Fibroblast of skin of right quadriceps (primary cell): ENCODE results near the gene FBXW12.

Experiments used
- DNase-seq: peaks from one replicate; pipeline ENCODE4 v3.0.0-alpha.2; 2013

Gene FBXW12

DNA sequence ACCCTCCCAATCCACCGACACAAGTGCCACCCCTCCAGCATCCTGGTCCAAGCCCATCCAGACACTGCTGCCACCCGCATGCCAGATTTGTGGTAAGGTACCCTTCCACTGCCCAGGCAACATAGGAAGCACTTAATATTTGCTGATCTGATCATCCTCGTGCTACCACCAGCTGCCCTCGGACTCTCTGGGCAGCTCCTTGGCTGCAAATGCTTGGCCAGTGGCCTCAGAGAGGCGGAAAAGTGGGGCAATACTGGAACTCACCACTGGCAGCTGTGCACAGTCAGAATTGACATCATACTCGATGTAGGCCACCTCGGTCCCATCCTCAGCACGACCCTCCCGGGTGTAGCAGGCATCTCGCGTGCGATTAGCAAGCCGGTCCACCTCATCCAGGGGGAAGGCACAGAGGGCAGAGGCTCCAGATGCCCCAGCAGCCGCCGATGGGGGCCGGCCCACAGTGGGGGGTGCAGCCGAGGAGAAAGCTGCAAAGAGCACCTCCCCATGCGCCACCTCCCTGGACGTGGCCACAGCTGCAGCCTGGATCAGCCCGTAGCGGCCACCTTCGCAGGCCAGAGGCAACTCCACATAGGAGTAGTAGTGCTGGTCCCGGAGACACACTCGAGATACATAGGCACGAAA, 51.3 kb downstream of the FBXW12 start:
- DNase-seq = no peak

DNA sequence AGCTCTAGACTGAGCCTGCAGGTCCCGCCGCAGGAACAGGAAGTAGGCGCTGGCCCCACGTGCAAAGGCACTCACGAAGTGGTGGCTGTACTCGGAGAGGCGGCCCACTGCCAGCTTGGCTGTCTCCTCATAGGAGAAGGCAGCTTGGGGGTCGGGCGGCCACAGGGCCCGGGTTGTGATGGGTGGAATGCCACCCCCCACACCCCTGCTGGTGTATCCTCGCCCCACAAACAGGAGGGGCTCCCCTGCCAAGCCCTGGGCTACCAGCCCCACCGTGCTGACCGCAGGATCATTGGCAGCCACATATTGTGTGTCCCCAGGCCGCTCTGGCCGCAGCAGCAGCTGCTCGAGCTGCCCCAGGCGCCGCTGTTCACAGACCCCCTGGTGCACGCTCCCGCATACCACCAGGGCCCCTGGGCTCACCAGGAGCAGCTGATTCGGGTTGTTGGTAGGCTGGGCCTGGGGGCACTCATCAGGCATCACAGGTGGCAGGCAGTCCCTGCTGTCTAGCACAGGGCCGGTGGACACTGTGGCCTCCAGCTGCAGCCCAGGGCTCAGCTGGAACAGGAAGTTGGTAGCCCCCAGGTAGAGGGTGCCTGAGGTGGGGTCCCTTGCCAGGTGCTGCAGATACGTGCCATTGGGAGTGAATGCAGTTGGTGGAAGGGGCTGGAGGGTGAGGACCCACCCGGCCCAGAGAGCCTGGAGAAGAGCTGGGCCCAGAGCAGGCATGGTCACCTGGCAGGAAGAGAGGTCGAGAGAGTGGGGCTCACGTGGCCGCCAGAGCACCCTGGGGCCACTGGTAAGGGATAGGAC, 52.1 kb downstream of the FBXW12 start:
- no peak for DNase-seq

DNA sequence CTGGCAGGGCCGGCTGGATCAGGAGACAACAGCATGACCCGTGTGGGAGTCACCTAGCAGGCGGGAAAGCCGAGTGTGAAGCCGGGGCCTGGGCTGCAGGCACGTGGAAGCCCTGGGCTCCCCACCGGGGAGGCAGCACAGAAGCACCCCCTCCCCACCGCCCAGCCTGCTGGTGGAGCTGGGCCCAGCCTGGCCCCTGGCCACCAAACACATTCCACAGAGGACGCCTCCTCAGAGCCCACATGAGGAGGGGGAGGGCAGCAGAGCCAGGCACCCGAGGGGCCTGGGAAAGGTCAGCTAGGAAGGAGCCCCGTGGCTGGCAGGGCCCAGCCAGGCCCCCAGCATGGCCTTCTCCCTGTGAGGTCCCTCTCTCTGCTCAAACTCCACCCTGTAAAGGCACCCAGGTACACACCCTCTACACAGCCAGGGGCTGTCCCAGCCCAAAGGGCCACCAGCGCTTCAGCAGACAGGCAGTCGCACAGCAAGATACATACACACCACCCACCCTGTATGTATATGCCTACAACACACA, 53.3 kb downstream of the FBXW12 start:
- no peak for DNase-seq

DNA sequence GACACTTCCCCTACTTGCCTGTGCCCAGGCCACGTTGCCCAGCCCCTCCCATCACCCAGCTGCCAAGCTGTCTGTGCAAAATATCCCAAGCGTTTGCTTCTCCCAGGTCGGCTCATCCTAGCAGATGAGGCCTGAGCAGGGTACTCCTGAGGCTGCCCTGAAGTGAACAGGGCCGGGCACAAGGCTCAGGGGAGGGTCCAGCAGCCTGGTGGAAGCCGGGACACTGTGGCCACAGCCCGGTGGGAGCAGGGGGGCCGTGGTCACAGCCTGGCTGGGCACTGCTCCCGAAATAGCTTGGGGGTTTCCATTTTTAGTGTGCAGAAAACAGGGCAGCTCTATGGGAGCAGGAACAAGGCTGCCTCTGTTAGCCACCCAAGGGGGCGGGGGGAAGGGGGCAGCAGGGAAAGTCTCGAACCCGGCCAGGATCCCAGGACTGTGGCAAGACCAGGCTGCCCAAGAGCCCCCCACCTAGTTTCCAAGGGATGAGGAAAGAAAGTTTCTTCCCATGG, 54.4 kb downstream of the FBXW12 start:
- DNase-seq = no peak

DNA sequence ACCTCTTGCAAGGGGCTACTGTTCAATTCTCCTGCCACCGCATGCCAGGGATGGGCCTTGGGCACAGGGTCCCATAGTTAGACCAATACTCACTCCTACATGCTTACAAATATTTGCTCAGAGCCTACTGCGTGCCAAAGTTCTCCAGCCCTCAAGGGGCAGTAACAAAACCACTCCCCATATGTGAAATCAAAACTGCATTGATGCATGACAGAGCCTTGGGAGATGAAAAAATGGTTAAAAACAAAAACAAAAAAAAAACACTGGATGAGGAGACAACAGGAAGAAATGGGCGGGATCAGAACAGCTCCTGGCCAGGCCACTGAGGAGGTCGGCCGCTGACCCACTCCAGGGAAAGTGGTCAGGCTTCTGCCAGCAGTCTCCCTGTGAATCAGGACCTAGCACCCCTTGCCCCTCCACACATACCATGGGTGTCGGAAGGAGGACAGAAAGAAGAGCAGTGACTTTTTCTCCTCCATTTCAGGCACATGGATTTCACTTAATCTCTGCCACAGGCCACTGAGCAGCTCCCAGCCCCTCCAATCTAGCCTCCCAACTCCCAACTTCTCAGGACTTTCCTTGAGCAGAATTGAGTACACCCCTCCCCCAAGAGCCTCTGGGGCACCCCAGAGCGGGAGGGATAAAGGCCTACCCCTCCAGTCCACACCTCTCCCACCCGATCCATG, 55.1 kb downstream of the FBXW12 start:
- DNase-seq = no peak

DNA sequence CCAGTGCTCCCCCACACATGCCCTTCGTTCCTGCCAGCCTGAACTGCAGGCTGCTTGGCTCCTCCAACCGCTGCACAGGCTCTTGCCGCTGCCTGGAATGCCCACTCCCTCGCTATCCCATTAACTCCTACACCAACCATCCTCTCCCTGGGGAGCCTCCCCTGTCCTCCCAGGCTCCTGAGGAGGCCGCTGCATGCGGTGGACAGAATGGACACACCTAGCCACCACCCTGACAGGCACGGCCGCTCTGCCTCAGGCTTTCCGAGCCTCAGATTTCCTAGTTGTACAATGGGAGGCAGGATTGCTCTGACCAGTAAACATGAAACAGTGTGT, 55.6 kb downstream of the FBXW12 start:
- no peak for DNase-seq

DNA sequence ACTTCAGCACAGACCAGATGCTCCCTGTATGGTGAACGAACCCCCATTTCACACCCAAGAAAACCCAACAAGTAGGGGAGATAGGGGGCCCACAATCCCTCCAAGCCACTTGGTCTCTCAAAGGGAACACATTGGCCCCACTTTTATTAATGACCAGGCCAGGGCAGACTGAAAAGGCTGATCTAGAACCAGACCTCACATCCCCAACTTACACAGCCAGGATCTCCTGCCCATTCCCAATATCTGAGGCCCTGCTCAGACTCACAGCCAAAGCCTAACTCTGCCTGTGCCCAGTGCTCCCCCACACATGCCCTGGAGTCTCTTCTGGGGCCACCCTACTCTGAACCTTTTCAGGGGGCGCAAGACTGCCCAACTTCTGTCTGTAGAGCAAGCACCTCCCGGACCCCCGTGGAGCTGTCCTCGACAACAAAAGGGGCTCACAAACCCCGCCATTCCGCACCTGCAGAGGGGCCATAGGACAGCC, 56.1 kb downstream of the FBXW12 start:
- DNase-seq = no peak

DNA sequence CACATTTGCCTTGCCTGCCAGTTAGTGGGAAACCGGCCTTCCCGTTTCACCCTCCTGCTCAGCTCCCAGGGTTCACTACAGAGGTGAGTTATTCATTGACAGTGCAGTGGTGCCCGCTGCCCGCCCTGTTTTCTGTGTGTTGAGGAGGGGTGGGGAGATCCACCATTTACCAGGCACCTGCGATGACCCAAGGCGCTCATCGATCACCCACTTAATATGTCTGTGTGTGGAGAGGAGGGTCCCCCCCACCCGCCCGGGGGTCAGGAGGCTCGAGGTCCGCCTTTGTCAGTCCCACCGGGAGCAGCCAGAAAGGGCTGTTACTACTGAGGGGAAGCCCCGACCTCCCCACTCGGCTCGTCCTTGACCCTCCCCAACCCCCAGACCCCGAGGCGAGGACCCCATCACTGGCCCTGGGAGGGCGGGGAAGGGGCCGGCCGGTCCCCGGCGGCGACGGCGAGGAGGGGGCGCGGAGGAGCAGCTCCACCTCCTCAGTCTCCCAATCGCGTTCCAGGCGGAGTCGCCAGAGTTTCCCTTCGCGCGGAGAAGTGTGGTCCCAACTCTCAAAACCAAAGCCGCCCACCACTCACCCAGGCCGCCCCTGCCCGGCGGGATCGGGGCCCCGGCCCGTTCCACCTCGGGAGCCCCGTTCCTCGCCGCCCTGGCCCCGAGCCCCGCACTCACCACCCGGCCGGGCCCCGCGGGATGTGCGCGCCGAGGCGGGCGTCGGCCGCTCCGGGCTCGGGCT, 56.7 kb downstream of the FBXW12 start:
- DNase-seq = peak; percentile 36

DNA sequence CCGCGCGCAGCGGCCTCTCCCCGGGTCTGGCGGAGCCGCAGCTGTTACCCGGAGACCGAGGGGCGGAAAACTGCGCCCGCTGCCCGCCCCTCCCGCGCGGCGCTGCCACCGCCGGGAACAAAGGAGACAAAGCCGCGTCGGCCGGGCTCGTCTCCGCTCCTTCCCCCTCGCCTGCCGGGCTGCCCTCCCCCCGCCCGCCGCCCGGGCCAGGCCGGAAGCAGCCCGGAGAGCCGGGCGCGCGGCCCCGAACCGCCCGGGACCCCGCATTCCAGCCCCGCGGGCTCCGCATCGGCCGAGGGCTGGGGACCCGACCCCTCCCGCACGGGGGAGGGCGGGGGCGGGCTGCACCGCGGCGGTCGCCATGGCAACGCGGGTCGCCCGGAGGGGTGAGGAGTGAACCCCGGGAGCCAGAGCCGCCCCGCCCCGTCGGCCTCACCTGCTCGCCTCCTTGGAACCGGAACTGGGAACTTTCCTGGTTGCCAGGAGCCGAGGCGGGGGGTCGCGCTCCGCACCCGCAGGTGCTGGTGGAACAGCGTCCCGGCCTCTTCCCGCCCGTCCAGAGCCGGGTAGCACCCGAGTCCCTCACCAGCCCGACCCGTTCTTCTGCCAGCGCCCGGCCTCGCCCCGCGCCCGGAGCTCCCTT, 57.4 kb downstream of the FBXW12 start:
- DNase-seq = peak; percentile 42

DNA sequence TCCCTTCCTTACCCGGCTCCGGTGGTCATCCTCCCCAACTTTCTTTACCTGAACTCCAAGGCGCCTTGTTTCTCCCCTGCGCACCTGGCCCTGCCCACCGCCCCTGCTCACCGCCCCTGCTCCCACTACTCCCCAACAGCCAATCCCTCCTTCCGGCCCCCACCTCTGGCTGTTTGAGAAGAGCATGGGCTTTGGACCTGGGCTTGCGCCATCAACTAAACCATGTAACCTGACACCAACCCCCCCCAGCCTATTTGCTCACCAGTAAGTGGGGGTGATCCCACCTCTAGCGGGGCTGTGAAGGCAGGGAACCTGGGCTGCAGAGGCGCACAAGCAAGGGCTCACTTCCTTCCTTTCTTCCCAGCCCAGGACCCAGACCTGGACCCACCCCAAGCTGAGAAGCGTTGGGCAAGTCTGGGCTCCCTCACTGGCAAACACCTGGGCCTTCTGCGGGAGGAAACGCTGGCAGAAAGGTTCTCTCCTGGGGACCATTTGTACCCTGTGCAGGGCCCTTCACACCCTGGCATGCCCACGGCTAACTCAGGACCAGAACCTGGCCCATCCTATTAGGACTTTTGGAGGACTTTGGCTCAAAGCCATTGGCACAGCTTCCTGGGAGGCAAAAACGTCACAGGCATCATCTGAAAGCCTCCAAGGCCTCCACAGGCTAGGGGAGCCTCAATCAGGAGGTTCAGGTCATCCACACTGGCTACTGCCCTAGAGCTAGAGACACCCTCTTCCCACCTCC, 58.1 kb downstream of the FBXW12 start, which contains the start of gene PLXNB1:
Gene PLXNB1 (minus strand): TSS at position 127 of the 748 bp plus-strand sequence. CDS start 5,475 bp downstream, outside the sequence.
- peak; percentile 65 for DNase-seq

DNA sequence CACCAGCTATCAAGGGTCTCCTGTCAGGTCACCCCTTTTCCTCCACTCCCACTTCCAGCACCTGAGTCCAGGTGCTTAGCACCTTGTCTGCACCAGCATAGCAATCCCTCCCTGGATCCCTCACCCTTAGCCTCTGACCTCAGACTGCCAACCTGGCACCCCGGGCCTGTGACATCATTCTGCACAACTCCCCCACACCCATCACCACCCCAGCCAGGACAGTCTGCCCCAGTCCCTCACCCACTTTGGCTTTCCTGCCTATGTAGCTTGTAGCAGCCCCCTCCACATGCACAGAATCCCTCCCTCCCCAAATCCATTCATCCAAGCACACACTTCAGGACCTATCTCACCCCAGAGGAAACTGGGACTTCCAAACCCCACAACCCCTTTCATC, 58.7 kb downstream of the FBXW12 start:
- DNase-seq = no peak

DNA sequence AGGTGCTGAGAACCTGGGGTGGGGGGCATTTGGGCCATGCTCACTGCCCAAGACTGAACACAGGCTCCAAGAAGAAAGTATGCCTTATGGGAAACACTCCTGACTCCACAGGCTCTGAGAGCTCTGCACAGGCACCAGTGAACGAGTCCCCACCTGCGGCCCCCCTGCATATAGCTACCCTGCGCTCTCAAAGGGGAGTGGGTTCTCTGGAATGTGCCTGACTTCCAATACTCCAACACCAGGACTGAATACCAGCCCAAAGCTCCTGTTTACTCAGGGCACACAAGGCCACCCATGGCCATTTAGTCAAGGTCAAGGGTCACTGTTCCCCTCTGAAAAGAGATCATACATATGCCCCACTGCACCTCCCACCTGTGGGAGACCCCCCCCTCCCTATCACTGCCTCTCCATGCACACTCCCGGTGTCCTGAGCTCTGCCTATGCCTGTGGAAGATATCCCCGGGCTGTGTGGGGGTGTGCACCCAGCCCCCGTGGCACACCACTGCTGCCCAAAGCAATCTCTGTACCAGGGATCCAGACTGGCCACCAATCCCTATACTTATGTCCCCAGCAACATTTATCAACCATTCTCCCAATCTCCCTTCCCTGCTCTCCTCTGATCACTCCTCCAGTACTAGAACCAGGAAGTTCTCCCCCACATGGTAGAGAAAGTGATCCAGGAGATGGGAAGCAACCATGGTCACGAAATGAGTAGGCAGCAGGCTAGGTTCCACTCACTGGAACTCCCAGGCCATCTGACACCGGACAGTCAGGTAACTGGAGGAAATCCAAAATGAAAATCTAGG, 59.4 kb downstream of the FBXW12 start:
- no peak for DNase-seq

DNA sequence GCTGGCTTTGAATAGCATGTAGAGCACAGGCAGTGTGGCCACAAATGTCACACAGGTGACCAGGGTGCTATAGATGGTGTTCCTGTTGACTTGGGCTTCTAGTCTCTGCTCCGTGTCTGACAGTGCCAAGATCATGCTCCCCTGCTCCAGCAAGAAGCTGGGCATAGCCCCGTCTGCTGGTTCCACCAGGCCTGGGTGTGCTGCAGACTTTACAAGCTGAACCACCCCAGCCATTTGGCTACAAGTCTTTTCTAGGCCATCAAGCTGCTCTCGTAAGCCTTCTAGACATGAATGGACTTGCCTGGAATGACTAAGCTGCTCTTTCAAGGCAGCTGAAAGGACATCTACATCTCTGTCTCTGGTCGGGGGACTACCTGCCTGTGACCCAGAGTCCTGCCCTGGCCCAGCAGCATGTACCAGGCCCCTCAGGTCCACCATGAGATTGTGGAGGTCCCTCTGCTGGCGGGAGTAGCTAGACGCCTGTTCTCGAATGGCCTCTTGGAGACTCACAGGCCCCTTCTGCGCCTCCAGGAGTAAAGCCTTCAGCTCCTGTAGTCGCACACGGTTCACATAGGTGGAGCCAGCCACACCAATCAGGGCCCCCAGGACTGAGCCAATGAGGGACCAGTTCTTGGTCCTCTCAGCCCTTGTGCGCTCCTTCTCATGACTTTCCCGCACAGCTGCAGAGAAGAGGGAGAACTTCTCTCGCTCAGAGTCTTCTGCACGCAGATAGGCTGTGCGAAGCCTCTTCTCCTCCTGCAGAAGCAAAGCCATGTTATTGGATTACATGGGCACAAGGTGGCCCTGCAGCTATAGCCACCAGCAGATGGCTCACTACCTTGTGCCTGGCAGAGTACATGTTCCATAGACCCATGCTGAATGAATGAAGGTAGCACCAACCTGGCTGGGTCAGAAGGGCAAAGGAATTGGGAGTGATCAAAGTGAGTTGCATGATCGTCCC, 60.7 kb downstream of the FBXW12 start:
- DNase-seq = no peak

DNA sequence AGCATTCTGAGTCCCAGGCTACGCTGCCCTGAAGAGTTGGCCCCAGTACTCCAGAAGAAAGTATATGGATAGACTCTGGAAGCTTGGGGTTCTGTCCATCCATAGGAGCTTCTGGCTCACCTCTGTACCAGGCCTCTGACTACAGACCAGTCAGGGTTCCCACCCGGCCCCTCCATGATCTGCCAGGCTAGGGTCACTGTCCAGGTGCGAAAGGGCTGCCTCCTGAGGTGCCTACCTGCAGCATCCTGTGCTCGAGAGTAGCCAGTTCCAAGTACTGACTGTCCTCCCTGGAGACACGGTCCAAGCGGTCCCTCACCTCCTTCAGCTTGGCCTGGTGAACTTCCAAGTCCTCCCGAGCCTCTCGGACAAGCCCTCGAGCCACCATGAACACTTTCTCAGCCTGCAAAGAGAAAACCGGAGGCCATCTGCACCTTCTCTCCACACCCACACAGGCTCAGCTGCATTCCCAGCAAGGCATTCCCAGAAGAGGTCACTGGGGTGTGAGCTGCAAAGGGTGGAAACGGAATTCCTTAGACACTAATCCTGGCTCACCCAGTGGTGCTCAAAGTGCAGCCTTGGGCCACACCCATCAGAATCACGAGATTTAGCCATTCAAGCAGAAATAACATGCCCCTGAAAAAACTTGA, 61.6 kb downstream of the FBXW12 start:
- DNase-seq = no peak

DNA sequence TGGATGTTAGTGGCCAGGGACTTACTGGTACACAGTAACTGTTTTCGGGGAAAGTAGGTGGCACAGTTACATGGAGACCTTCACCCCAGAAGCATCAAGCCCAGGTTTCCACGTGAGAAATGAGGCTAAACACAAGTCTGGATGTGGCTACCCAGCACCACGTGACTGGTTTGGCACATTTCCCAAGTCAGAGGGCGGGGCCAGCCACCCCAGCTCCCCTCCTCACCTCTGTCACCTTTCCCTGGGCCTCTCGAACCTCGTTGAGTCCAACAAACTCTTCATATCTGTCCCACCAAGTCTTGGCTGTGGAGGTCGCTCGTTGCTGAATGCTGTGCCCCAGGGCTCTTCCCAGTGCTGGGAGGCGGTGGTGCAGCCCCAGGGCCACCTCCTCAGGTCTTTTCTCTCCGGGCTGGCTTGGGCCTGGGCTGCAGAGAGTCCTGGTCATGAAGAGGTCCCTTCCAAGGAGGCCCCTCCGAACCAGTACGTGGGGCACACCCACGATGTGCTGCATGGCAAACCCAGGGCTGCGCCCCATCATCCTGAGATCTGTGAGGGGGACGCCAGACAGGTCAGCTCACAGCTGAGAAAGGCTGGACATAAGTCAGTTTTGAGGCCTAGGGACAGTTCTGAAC, 62.7 kb downstream of the FBXW12 start:
- DNase-seq = no peak

DNA sequence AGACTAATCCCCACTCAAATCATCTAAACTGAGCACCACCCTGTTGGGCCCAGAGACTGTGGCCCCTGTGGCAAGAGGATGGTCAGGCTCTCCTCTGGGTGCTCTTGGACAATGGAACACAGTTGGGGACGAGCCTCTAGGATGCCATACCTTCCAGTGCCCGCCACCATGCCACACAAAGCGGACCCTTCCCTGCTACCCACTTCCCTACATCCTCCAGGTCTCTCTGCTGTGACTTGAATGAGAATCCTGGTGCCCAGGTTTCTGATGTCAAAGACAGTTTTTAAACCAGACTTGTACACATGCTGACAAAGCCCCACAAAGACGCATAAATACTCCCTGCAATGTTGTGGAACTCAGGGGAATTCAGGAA, 63.2 kb downstream of the FBXW12 start:
- no peak for DNase-seq

DNA sequence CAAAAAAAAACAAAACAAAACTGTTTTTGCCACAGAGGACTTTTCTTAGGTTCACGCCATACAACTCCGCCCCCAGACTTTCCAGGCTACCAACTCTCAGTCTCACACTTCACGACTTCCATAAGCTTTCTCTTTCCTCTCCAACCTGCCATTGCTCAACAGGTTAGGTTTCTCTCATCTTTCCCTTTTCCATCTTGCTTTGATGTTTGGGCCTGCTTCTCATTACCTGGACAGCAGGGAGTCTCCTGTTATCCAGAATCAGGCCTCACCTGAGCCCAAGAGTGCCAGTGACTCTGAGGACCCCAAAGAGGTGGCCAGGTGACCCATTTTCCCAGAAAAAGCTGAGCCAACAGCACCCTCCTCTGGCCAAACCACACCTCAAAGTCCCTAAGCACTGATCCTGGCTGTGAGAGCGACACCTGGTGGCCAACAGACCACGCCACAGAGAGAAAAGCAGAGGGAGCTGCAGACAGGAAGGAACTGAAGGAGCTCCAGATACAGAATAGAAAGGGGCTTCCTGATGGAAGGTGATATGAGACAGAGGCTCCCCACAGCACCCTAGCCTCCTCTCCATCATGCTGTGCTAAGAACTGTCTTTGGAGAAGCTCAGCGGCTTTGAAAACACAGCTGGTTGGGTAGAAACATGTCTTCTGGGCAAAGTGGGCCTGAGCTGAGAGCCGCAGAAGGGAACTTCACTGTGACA, 63.9 kb downstream of the FBXW12 start:
- DNase-seq = peak; percentile 73

DNA sequence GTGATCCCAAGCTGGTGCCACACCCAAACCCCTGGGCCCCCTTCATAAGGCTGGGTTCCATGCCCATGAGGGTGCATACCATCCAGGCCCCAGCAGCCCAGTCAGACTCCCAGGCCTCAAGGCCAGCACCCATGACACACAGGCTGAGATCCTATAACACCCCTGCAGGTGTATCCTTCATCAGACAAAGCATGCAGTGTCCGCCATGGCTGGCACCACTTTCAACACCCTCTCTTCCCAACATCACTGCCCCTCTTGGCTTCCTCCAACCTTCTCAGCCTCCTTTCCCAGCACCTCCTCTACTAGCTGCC, 64.4 kb downstream of the FBXW12 start:
- DNase-seq = no peak
